K562 (cell line): Measurements from ENCODE around the gene KIAA0513. TPM values are rescaled to one million over a fixed set of nuclear protein-coding genes. Genes with fewer than 3 reads are reported as not detected.

Experiments
- ATF1 ChIP-seq, 2 experiments: fragments of 450-650 bp in 1 of 2; IDR thresholded peaks; 2 replicates each; pipeline ENCODE4 v1.6.1; 2016; ENCODE audit warnings: missing compliant biosample characterization in 1 of 2, missing genetic modification characterization in 1 of 2
- CCNT2 ChIP-seq: IDR thresholded peaks from 2 replicates; pipeline ENCODE4 v1.6.1; 2011; ENCODE audit warnings: borderline replicate concordance, low read depth, mild to moderate bottlenecking, moderate library complexity, mixed read lengths, low read length; ENCODE audit not compliant: insufficient read length; ENCODE audit errors: extremely low read depth
- CHD4 ChIP-seq: fragments of 200-600 bp; sonication (generic); IDR thresholded peaks from 3 replicates; pipeline ENCODE4 v1.6.1; 2012; ENCODE audit warnings: low read depth, mild to moderate bottlenecking, mixed read lengths, low read length, inconsistent platforms; ENCODE audit not compliant: insufficient read depth, insufficient replicate concordance, poor library complexity, severe bottlenecking
- CREM ChIP-seq: IDR thresholded peaks from 2 replicates; pipeline ENCODE4 v1.6.1; 2014; ENCODE audit warnings: antibody characterized with exemption, low read depth
- MEF2A ChIP-seq: IDR thresholded peaks from 2 replicates; pipeline ENCODE4 v1.6.1; 2011; ENCODE audit warnings: low read depth, mild to moderate bottlenecking, low read length, moderate library complexity; ENCODE audit not compliant: control insufficient read depth
- RBFOX2 ChIP-seq: fragments of 200-400 bp; formaldehyde crosslinking; IDR thresholded peaks from 2 replicates; pipeline ENCODE4 v1.6.1; 2017; ENCODE audit warnings: low read depth, mild to moderate bottlenecking, low read length, moderate library complexity
- YBX1 ChIP-seq: fragments of 450-650 bp; IDR thresholded peaks from 2 replicates; pipeline ENCODE4 v1.7.1; 2016; ENCODE audit warnings: mild to moderate bottlenecking
- ZNF197 ChIP-seq: fragments of 200-800 bp; sonication (Bioruptor generic); IDR thresholded peaks from 2 replicates; pipeline ENCODE4 v1.6.1; 2016; ENCODE audit warnings: low read depth, missing genetic modification characterization, missing compliant biosample characterization
- ZNF57 ChIP-seq: fragments of 450-650 bp; formaldehyde crosslinking; IDR thresholded peaks from 2 replicates; pipeline ENCODE4 v1.4.0; 2020; ENCODE audit warnings: mild to moderate bottlenecking, moderate library complexity
- polyA plus RNA-seq, 8 experiments: library from polyadenylated mRNA; depleted of rRNA in 4 of 8; stranded (reverse) in 5 of 8; unstranded in 3 of 8; fragments of >200 nt; fragmentation: Nextera tagmentation in 2 of 8; fragmentation: Illumina TruSeq in 1 of 8; extraction: Ambion mirVana in 2 of 8; extraction: Trizol in 1 of 8; gene quantifications; 2 replicates each; pipeline versions ENCODE4 v1.2.1 to v1.2.3, GENCODE V29; 2011 to 2014; ENCODE audit warnings: inconsistent platforms in 1 of 8, missing spikeins in 1 of 8
- total RNA-seq, 7 experiments: library from RNA; depleted of rRNA in 6 of 7; stranded (reverse); fragments of >200 nt in 6 of 7; fragmentation: Illumina TruSeq in 2 of 7; extraction: Trizol in 2 of 7; gene quantifications; 2 replicates each; pipeline versions ENCODE4 v1.2.1 to v1.2.3, GENCODE V29; 2011 to 2021; ENCODE audit warnings: low replicate concordance in 1 of 7
- TF ChIP-seq, protein P1 (sequence below), 2 experiments: fragments of 450-650 bp; IDR thresholded peaks; 2 replicates each; pipeline ENCODE4 v1.6.1; 2018; ENCODE audit warnings: mild to moderate bottlenecking in 2 of 2, low read depth in 1 of 2; ENCODE audit not compliant: partially characterized antibody in 2 of 2
- TF ChIP-seq, protein P2 (sequence below), 2 experiments: fragments of 450-650 bp in 1 of 2; sonication (generic) in 1 of 2; formaldehyde crosslinking in 1 of 2; IDR thresholded peaks; 2 replicates each; pipeline versions ENCODE4 v1.7.1 to v1.9.0; 2016 to 2022; ENCODE audit warnings: inconsistent platforms in 1 of 2, mild to moderate bottlenecking in 1 of 2, missing genetic modification reagents in 1 of 2

KIAA0513 gene
- total and polyA plus RNA-seq, 9 of the 15 experiments (the other 6 are each of a cell fraction or from before 2014, with no cell fraction given), result 0.18 to 13.7 (median 10.2) TPM

DNA sequence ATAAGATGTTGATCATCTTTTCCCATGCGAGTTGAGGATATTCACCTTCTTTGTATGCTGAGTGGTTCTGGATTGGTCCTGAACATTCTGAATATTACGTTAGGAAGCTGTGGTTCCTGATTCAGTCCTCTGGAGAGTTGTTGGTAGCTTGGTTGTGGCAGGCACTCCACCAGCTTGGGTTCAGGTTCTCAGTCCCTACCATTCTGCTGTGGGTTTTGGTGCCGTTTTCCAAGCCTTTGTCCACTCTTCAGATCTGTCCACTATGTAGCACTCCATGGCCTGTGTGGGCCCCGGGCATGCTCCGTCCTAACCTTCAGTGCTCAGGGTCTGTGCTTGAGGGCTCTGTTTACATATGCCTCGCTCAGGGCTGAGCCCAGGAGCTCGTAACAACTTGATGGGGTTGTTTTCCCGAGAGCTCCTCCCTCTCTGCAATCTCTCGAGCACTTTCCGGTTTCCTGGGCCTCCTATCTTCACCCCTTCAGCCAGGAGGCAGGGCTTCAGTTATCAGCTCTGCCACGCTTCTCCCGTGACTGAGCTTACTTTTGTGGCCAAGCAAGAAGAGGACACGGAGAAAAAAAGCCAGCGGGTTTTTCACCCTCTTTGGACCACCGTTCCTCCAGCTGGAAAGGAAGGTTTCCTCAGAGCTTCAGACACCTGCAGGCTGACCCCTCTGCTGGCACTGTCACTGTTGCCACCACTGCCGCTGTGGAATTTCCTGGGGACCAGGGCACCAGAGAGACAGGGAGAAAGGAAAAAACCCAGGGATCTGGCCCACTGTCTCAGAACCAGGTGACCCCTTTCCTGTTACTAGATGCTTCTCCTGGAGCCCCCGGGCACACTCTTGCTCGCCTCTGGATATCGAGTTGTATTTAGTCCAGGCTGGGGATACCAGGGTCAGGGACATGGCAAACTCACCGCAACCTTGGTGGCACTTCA is 19.6 kb downstream of the KIAA0513 start (continued):
- TF ChIP-seq, protein P1, sequence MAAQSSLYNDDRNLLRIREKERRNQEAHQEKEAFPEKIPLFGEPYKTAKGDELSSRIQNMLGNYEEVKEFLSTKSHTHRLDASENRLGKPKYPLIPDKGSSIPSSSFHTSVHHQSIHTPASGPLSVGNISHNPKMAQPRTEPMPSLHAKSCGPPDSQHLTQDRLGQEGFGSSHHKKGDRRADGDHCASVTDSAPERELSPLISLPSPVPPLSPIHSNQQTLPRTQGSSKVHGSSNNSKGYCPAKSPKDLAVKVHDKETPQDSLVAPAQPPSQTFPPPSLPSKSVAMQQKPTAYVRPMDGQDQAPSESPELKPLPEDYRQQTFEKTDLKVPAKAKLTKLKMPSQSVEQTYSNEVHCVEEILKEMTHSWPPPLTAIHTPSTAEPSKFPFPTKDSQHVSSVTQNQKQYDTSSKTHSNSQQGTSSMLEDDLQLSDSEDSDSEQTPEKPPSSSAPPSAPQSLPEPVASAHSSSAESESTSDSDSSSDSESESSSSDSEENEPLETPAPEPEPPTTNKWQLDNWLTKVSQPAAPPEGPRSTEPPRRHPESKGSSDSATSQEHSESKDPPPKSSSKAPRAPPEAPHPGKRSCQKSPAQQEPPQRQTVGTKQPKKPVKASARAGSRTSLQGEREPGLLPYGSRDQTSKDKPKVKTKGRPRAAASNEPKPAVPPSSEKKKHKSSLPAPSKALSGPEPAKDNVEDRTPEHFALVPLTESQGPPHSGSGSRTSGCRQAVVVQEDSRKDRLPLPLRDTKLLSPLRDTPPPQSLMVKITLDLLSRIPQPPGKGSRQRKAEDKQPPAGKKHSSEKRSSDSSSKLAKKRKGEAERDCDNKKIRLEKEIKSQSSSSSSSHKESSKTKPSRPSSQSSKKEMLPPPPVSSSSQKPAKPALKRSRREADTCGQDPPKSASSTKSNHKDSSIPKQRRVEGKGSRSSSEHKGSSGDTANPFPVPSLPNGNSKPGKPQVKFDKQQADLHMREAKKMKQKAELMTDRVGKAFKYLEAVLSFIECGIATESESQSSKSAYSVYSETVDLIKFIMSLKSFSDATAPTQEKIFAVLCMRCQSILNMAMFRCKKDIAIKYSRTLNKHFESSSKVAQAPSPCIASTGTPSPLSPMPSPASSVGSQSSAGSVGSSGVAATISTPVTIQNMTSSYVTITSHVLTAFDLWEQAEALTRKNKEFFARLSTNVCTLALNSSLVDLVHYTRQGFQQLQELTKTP (IDR thresholded peaks at IDR 0.05; ENCODE audit: low read depth in 1 of 2, partially characterized antibody in 2 of 2), result peak; percentile 55 to 66
- TF ChIP-seq CCNT2 (peak; percentile 69), MEF2A (0 out of 2 replicates have a peak, but pooled peaks have one; percentile 29), CREM (peak; percentile 74), ZNF57 (CRISPR knock-in tag) (no peak), YBX1 (no peak), ATF1 (CRISPR knock-in tag; IDR thresholded peaks at IDR 0.05) (no peak), ATF1 (tag; IDR thresholded peaks at IDR 0.05) (peak; percentile 78), ZNF197 (CRISPR knock-in tag) (0 out of 2 replicates have a peak, but pooled peaks have one; percentile 70), RBFOX2 (peak; percentile 72), CHD4 (peak; percentile 64)
- TF ChIP-seq, protein P2, sequence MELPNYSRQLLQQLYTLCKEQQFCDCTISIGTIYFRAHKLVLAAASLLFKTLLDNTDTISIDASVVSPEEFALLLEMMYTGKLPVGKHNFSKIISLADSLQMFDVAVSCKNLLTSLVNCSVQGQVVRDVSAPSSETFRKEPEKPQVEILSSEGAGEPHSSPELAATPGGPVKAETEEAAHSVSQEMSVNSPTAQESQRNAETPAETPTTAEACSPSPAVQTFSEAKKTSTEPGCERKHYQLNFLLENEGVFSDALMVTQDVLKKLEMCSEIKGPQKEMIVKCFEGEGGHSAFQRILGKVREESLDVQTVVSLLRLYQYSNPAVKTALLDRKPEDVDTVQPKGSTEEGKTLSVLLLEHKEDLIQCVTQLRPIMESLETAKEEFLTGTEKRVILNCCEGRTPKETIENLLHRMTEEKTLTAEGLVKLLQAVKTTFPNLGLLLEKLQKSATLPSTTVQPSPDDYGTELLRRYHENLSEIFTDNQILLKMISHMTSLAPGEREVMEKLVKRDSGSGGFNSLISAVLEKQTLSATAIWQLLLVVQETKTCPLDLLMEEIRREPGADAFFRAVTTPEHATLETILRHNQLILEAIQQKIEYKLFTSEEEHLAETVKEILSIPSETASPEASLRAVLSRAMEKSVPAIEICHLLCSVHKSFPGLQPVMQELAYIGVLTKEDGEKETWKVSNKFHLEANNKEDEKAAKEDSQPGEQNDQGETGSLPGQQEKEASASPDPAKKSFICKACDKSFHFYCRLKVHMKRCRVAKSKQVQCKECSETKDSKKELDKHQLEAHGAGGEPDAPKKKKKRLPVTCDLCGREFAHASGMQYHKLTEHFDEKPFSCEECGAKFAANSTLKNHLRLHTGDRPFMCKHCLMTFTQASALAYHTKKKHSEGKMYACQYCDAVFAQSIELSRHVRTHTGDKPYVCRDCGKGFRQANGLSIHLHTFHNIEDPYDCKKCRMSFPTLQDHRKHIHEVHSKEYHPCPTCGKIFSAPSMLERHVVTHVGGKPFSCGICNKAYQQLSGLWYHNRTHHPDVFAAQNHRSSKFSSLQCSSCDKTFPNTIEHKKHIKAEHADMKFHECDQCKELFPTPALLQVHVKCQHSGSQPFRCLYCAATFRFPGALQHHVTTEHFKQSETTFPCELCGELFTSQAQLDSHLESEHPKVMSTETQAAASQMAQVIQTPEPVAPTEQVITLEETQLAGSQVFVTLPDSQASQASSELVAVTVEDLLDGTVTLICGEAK (IDR thresholded peaks at IDR 0.05), result 0 out of 2 replicates have a peak, but pooled peaks have one; percentile 6
- TF ChIP-seq, protein P2 (CRISPR knock-in tag; IDR thresholded peaks at IDR 0.05), result no peak
